Loucy (cell line): ENCODE results near the gene PTH2R.

Experiments
- EZH2phosphoT487 ChIP-seq: fragments of 200-600 bp; IDR thresholded peaks from 2 replicates; pipeline ENCODE4 v1.6.1; 2018; ENCODE audit warnings: antibody characterized with exemption, mild to moderate bottlenecking, moderate library complexity, borderline replicate concordance
- TF ChIP-seq, protein P1 (sequence below): fragments of 200-600 bp; sonication (generic); conservative IDR thresholded peaks from 2 replicates; pipeline ENCODE4 v1.5.1; 2014; ENCODE audit warnings: mild to moderate bottlenecking, antibody characterized with exemption, low read length

- TF ChIP-seq, protein P1, sequence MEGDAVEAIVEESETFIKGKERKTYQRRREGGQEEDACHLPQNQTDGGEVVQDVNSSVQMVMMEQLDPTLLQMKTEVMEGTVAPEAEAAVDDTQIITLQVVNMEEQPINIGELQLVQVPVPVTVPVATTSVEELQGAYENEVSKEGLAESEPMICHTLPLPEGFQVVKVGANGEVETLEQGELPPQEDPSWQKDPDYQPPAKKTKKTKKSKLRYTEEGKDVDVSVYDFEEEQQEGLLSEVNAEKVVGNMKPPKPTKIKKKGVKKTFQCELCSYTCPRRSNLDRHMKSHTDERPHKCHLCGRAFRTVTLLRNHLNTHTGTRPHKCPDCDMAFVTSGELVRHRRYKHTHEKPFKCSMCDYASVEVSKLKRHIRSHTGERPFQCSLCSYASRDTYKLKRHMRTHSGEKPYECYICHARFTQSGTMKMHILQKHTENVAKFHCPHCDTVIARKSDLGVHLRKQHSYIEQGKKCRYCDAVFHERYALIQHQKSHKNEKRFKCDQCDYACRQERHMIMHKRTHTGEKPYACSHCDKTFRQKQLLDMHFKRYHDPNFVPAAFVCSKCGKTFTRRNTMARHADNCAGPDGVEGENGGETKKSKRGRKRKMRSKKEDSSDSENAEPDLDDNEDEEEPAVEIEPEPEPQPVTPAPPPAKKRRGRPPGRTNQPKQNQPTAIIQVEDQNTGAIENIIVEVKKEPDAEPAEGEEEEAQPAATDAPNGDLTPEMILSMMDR: no peak
- no peak for TF ChIP-seq EZH2phosphoT487
Observed at GRCh38 chr2:208360259-208361076, 46.1 kb upstream of the PTH2R start.
